ENCODE measurements around the gene ACD. TPM values are rescaled to one million over a fixed set of nuclear protein-coding genes. Genes with fewer than 3 reads are reported as not detected.

Gene ACD
- total RNA-seq, 3 donors from 2014 or later: 19.4 to 20.6 (median 19.8) TPM

DNA sequence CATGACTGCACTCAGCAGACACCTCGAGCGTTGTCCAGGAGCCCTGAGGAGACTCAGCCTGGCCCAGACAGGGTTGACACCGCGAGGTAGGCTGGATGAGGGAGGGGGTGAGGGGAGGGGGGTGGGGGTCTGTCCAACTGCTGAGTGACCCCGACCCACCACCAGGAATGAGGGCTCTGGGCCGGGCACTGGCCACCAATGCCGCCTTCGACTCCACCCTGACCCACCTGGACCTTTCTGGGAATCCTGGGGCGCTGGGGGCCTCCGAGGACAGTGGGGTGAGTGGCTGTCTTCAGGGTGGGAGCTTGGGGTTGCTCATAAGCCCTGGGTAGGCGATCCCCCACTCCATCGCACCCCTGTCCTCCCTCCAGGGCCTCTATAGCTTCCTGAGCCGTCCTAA lies 12.4 kb downstream of the ACD start:
- no peak for TF ChIP-seq POLR2AphosphoS5 (IDR thresholded peaks at IDR 0.05)
- peaks cover 0 to under 1% of the 10 kb centered on the region in 2 donors for H3K4me1 ChIP-seq
- intact Hi-C loops (cut with DNase I; ENCODE audit: low total_unique reads): no loop called here
- H3K27me3 ChIP-seq: peaks cover 20 to 74% of the 10 kb centered on the region in 2 donors
- H3K27ac ChIP-seq: no peak overlapping the region
- no peak overlapping the region for H3K4me3 ChIP-seq
- DNase-seq (ENCODE audit: low spot score in 2 of 2): no peak
- H3K9me3 ChIP-seq: no peaks in the 10 kb centered on the region
- no peaks in the 10 kb centered on the region for H3K36me3 ChIP-seq

DNA sequence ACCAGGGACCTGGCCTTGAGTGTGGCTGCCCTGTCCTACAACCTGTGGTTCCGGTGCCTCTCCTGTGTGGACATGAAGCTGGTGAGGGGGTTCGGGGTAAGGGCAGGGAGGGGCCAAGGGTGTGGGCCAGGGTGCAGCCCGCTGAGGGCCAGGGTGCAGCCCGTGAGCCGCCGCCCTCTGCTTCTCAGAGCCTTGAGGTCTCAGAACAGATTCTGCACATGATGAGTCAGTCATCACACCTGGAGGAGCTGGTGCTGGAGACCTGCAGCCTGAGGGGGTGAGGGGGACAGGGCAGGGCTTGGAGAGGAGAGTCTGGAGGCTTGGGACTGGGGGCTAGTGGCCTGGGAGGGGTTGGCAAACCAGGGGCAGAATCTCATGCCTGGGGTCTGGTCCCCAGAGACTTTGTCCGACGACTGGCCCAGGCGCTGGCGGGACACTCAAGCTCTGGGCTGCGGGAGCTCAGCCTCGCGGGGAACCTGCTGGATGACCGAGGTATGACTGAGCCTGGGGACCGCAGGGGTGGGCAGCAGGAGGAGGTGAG lies 12.9 kb downstream of the ACD start:
- no peaks in the 10 kb centered on the region for H3K4me1 ChIP-seq
- no peaks in the 10 kb centered on the region for H3K36me3 ChIP-seq
- DNase-seq (ENCODE audit: low spot score in 2 of 2): no peak
- H3K27ac ChIP-seq: no peak overlapping the region
- H3K9me3 ChIP-seq: no peaks in the 10 kb centered on the region
- H3K27me3 ChIP-seq: peaks cover 20 to 70% of the 10 kb centered on the region in 2 donors
- intact Hi-C loops (cut with DNase I; ENCODE audit: low total_unique reads): no loop called here
- H3K4me3 ChIP-seq: no peak overlapping the region
- TF ChIP-seq POLR2AphosphoS5 (IDR thresholded peaks at IDR 0.05): no peak
- TF ChIP-seq CTCF (IDR thresholded peaks at IDR 0.05): no peak
- no peak for TF ChIP-seq POLR2A (IDR thresholded peaks at IDR 0.05)

DNA sequence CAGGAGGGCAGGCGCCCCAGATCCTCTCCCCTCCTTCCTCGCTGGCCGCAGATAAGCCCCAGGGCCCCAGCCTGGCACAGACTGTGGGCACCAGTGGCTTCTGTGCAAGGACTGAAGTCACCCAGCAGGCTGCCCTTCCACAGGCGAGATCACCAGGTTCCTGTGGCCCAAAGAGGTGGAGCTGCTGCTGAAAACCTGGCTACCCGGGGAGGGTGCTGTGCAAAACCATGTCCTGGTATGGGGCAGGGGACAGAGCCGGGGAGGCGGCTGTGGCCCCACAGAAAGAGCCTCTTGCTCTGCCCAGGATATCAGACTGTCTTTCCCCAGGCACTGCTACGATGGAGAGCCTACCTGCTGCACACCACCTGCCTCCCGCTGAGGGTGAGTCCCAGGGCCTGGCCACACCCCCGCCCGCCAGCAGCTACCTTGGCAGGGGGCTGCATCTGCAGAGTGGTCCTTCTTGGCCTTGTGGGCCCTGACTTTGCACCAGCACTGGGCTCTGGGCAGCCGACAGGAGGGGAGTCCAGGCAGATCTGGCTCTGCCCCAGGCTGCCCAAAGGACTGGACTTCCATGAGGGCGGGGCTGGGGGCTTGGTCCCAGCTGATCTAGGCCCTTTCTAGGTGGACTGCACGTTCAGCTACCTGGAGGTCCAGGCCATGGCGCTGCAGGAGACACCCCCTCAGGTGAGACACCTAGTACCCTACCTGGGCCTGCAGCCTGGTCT lies 14.5 kb downstream of the ACD start:
- Histone ChIP-seq H3K9me3 (no peaks in the 10 kb centered on the region), H3K36me3 (no peaks in the 10 kb centered on the region), H3K27me3 (peaks cover 17 to 60% of the 10 kb centered on the region in 2 donors), H3K27ac (no peak overlapping the region), H3K4me1 (no peaks in the 10 kb centered on the region), H3K4me3 (peak overlapping the region in 2 of 3 donors; percentile 34 to 61)
- DNase-seq (ENCODE audit: low spot score in 2 of 2): no peak
- TF ChIP-seq POLR2A (IDR thresholded peaks at IDR 0.05) (no peak), POLR2AphosphoS5 (IDR thresholded peaks at IDR 0.05) (no peak), CTCF (IDR thresholded peaks at IDR 0.05) (no peak)
- intact Hi-C loops (cut with DNase I; ENCODE audit: low total_unique reads): no loop called here

- Histone ChIP-seq H3K27me3 (peaks cover 15 to 46% of the 10 kb centered on the region in 2 donors), H3K27ac (no peak overlapping the region), H3K9me3 (no peaks in the 10 kb centered on the region), H3K4me1 (no peaks in the 10 kb centered on the region), H3K4me3 (no peak overlapping the region), H3K36me3 (no peaks in the 10 kb centered on the region)
- no peak for DNase-seq (ENCODE audit: low spot score in 2 of 2)
- TF ChIP-seq CTCF (IDR thresholded peaks at IDR 0.05): no peak
- no peak for TF ChIP-seq POLR2A (IDR thresholded peaks at IDR 0.05)
- TF ChIP-seq POLR2AphosphoS5 (IDR thresholded peaks at IDR 0.05): no peak
- intact Hi-C loops (cut with DNase I; ENCODE audit: low total_unique reads): no loop called here
Measured at GRCh38 chr16:67644038-67644437, 16.0 kb downstream of the ACD start.

DNA sequence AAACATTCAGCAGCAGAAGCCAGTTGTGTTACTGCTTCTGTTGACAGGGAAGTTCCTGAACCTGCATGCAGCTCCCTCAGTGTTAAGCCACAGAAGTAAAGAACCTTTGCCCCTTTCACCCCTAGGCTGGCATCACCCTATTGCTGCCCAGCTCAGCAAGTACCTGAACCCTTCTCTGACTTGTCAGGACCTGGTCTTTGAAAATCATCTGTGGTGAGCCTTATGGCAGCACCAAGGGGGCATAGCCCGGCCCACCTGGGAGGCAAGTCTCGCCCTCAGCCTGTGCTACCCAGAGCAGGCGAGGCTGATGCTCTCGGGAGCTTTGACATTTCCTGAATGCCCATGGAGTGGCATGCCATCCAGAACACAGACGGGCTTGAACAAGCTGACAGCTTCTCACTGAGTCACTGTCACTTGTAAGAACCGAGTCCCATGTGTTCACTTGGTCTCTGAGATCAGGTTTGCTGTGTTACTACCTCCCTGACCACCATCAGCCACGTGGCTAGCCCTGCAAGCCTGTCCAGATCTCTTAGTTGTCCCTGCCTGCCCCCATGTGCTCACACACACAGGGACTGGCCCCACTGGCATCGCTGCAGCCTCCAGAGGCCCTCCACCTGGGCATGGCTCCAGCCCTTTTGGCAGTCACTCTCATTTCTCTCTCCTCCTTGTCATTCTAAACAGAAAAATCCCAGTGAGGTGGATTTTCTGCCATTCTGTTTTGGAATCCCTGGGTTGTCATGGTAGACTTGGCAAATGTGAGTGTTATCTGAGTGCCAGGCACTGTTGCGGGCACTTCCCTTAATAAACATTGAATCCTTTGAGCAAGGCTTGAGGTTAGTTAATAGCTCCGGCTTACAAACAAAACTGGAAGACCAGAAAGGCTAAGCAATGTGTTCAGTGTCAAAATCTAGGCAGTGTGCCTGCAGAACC lies 18.0 kb downstream of the ACD start:
- Histone ChIP-seq H3K36me3 (peaks cover 4% of the 10 kb centered on the region), H3K27me3 (peaks cover 0 to 26% of the 10 kb centered on the region in 2 donors), H3K27ac (peak overlapping the region in 1 of 2 donors; percentile 21), H3K4me1 (no peaks in the 10 kb centered on the region), H3K9me3 (no peaks in the 10 kb centered on the region), H3K4me3 (no peak overlapping the region)
- intact Hi-C loops (cut with DNase I; ENCODE audit: low total_unique reads): no loop called here
- no peak for TF ChIP-seq POLR2AphosphoS5 (IDR thresholded peaks at IDR 0.05)
- no peak for TF ChIP-seq CTCF (IDR thresholded peaks at IDR 0.05)
- no peak for TF ChIP-seq POLR2A (IDR thresholded peaks at IDR 0.05)
- DNase-seq (ENCODE audit: low spot score in 2 of 2): peak in 1 of 2 donors; percentile 51

Measured in breast epithelium (tissue), 4 donors.